Ishikawa (cell line): ENCODE measurements around the gene GSKIP.

Source experiments
- CEBPB ChIP-seq: IDR thresholded peaks from 2 replicates; pipeline ENCODE4 v1.6.1; 2012
- CREB1 ChIP-seq: IDR thresholded peaks from 2 replicates; pipeline ENCODE4 v1.6.1; 2012; ENCODE audit warnings: low read depth
- EGR1 ChIP-seq: IDR thresholded peaks from 2 replicates; pipeline ENCODE4 v1.6.1; 2012
- EP300 ChIP-seq: IDR thresholded peaks from 2 replicates; pipeline ENCODE4 v1.6.1; 2012; ENCODE audit warnings: borderline replicate concordance
- FOXM1 ChIP-seq: IDR thresholded peaks from 2 replicates; pipeline ENCODE4 v1.6.1; 2012; ENCODE audit warnings: low read depth, borderline replicate concordance
- NFIC ChIP-seq: IDR thresholded peaks from 2 replicates; pipeline ENCODE4 v1.6.1; 2012
- RAD21 ChIP-seq: IDR thresholded peaks from 2 replicates; pipeline ENCODE4 v1.6.1; 2012; ENCODE audit warnings: low read depth
- TAF1 ChIP-seq: IDR thresholded peaks from 2 replicates; pipeline ENCODE4 v1.6.1; 2012; ENCODE audit warnings: low read depth, mild to moderate bottlenecking
- TCF12 ChIP-seq: IDR thresholded peaks from 2 replicates; pipeline ENCODE4 v1.6.1; 2012; ENCODE audit warnings: low read depth
- TEAD4 ChIP-seq: IDR thresholded peaks from 2 replicates; pipeline ENCODE4 v1.6.1; 2012
- YY1 ChIP-seq: IDR thresholded peaks from 2 replicates; pipeline ENCODE4 v1.6.1; 2012; ENCODE audit warnings: low read depth
- ZBTB7A ChIP-seq: IDR thresholded peaks from 2 replicates; pipeline ENCODE4 v1.6.1; 2012; ENCODE audit warnings: low read depth
- TF ChIP-seq, protein P1 (sequence below): IDR thresholded peaks from 2 replicates; pipeline ENCODE4 v1.6.1; 2012
- TF ChIP-seq, protein P2 (sequence below): IDR thresholded peaks from 2 replicates; pipeline ENCODE4 v1.6.1; 2012
- TF ChIP-seq, protein P3 (sequence below): IDR thresholded peaks from 2 replicates; pipeline ENCODE4 v1.6.1; 2012; ENCODE audit warnings: low read depth, mild to moderate bottlenecking

Gene GSKIP

DNA sequence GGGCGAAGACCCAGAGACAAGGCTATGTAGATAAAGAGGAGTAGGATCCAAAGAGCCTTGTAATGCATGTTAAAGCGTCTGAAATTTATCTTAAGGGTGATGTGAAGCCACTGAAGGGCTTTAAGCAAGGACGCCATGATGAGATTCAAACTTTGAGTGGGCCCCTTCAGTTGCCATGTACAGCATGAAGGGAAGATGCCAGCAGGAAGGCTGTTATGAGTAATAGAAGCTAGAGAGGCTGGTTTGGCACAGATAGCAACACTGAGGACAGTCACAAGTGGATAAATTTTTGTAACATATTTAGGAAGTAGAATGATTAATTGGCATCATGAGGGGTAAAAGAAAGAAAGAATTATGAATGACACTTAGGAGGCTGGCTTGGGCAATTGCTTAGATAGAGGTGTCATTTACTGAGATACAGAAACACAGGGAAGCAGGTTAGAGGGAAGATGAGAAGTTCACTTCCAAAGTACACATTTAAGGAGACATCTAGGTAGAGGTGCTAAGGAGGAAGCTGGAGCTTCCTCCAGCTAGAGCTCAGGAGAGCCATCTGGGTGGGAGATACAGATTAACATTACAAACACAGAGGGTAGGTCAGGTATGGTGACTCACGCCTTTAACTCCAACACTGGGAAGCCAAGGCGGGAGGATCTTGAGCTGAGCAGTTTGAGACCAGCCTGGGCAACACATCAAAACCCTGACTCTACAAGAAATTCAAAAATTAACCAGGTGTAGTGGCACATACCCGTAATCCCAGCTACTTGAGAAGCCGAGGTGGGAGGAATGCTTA is 13.8 kb upstream of the GSKIP start:
- TF ChIP-seq, protein P1, sequence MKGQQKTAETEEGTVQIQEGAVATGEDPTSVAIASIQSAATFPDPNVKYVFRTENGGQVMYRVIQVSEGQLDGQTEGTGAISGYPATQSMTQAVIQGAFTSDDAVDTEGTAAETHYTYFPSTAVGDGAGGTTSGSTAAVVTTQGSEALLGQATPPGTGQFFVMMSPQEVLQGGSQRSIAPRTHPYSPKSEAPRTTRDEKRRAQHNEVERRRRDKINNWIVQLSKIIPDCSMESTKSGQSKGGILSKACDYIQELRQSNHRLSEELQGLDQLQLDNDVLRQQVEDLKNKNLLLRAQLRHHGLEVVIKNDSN: no peak
- no peak for TF ChIP-seq EGR1
- no peak for TF ChIP-seq RAD21
- TF ChIP-seq CEBPB: no peak
- TF ChIP-seq, protein P2, sequence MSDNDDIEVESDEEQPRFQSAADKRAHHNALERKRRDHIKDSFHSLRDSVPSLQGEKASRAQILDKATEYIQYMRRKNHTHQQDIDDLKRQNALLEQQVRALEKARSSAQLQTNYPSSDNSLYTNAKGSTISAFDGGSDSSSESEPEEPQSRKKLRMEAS: no peak
- TF ChIP-seq YY1: no peak
- no peak for TF ChIP-seq EP300
- no peak for TF ChIP-seq TEAD4
- no peak for TF ChIP-seq ZBTB7A
- TF ChIP-seq FOXM1: no peak
- no peak for TF ChIP-seq TCF12
- no peak for TF ChIP-seq CREB1
- no peak for TF ChIP-seq TAF1
- TF ChIP-seq, protein P3, sequence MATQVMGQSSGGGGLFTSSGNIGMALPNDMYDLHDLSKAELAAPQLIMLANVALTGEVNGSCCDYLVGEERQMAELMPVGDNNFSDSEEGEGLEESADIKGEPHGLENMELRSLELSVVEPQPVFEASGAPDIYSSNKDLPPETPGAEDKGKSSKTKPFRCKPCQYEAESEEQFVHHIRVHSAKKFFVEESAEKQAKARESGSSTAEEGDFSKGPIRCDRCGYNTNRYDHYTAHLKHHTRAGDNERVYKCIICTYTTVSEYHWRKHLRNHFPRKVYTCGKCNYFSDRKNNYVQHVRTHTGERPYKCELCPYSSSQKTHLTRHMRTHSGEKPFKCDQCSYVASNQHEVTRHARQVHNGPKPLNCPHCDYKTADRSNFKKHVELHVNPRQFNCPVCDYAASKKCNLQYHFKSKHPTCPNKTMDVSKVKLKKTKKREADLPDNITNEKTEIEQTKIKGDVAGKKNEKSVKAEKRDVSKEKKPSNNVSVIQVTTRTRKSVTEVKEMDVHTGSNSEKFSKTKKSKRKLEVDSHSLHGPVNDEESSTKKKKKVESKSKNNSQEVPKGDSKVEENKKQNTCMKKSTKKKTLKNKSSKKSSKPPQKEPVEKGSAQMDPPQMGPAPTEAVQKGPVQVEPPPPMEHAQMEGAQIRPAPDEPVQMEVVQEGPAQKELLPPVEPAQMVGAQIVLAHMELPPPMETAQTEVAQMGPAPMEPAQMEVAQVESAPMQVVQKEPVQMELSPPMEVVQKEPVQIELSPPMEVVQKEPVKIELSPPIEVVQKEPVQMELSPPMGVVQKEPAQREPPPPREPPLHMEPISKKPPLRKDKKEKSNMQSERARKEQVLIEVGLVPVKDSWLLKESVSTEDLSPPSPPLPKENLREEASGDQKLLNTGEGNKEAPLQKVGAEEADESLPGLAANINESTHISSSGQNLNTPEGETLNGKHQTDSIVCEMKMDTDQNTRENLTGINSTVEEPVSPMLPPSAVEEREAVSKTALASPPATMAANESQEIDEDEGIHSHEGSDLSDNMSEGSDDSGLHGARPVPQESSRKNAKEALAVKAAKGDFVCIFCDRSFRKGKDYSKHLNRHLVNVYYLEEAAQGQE: no peak

DNA sequence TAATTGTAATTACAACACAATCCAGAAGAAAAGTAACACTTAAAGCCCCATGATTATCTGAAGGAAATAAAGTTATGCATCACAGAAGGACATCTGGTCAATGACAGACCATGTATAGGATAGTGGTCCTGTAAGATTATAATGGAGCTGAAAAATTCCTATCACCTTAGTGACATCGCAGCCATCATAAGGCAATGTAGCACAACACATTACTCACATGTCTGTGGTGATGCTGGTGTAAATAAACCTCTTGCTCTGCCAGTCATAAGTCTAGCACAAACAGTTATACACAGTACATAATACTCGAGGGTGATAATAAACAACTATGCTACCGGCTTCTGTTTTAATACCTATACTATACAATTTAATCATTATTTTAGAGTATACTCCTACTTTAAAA is 11.3 kb upstream of the GSKIP start:
- TF ChIP-seq CEBPB: no peak
- TF ChIP-seq TAF1: no peak
- no peak for TF ChIP-seq EP300
- TF ChIP-seq, protein P2: no peak
- no peak for TF ChIP-seq NFIC
- TF ChIP-seq YY1: no peak
- TF ChIP-seq ZBTB7A: no peak
- TF ChIP-seq FOXM1: no peak
- no peak for TF ChIP-seq EGR1
- TF ChIP-seq TCF12: no peak
- TF ChIP-seq, protein P1: no peak
- TF ChIP-seq RAD21: no peak
- TF ChIP-seq CREB1: no peak

DNA sequence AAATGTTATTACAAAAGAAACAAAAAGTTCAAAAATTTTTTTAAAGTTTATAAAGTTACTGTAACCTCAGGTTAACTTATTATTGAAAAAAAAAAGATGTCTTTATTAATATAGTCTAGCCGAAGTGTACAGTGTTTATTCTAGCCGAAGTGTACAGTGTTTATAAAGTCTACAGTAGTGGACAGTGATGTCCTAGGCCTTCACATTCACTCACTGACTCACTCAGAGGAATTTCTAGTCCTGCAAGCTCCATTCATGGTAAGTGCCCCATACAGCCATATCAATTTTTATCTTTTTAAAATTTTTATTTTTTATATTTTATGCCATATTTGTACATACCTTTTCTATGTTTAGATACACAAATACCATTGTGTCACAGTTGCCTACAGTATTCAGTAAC is 10.6 kb upstream of the GSKIP start:
- TF ChIP-seq, protein P1: no peak
- TF ChIP-seq, protein P3: no peak
- TF ChIP-seq RAD21: no peak
- TF ChIP-seq, protein P2: no peak

DNA sequence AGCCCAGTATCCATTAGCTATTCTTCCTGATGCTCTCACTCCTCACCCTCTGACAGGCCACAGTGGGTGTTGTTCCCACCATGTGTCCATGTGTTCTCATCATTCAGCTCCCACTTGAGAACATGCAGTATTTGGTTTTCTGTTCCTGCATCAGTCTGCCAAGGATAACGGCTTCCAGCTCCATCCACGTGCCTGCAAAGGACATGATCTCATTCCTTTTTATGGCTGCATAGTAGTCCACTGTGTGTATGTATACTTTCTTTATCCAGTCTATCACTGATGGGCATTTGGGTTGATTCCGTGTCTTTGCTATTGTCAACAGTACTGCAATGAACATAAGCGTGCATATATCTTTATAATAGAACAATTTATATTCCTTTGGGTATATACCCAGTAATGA is 9.1 kb upstream of the GSKIP start:
- no peak for TF ChIP-seq RAD21
- TF ChIP-seq CEBPB: no peak
- no peak for TF ChIP-seq NFIC
- no peak for TF ChIP-seq TAF1
- TF ChIP-seq FOXM1: no peak
- no peak for TF ChIP-seq YY1
- TF ChIP-seq CREB1: no peak
- TF ChIP-seq, protein P2: no peak
- TF ChIP-seq, protein P1: no peak
- TF ChIP-seq EP300: no peak
- TF ChIP-seq TCF12: no peak

GRCh38 chr14:96357216-96357615 is 6.1 kb upstream of the GSKIP start:
- TF ChIP-seq TAF1: no peak
- TF ChIP-seq, protein P1: no peak
- TF ChIP-seq NFIC: no peak
- no peak for TF ChIP-seq TEAD4
- no peak for TF ChIP-seq EP300
- TF ChIP-seq CREB1: no peak
- no peak for TF ChIP-seq FOXM1
- no peak for TF ChIP-seq EGR1
- TF ChIP-seq, protein P2: no peak
- TF ChIP-seq TCF12: no peak
- TF ChIP-seq, protein P3: no peak
- TF ChIP-seq YY1: no peak
- no peak for TF ChIP-seq RAD21
- no peak for TF ChIP-seq ZBTB7A
- TF ChIP-seq CEBPB: no peak
